ENCODE measurements around the gene SEC24B. TPM values are rescaled to one million over a fixed set of nuclear protein-coding genes. Genes with fewer than 3 reads are reported as not detected.

The SEC24B gene
- total and polyA plus RNA-seq, 10 of the 15 experiments (the other 5 are each of a cell fraction or from before 2014, with no cell fraction given), result 6.4 to 43.2 (median 16.0) TPM

- no peak for TF ChIP-seq TAF1 (IDR thresholded peaks at IDR 0.05; ENCODE audit: borderline replicate concordance, low read depth, low read length)
Observed at GRCh38 chr4:109554971-109555370, 121.4 kb downstream of the SEC24B start (continued).

- no peaks in the 10 kb centered on the region for H3K27me3 ChIP-seq (replicated peaks in 1 of 2; ENCODE audit: control insufficient read depth in 2 of 2, insufficient read depth in 2 of 2, low read length in 1 of 2)
- RAD21 ChIA-PET (ENCODE audit: unreplicated experiment), result no interaction called here
- SMC1A ChIA-PET (ENCODE audit: uncharacterized antibody, unreplicated experiment), result interaction anchor here (0.6 to 1.2 kb wide), 5 partner anchors 8 to 143 kb away, joined by 3 to 5 read pairs (median 3); no protein-coding TSS in a partner anchor
- no peaks in the 10 kb centered on the region for H3K36me3 ChIP-seq (ENCODE audit: control insufficient read depth in 2 of 2, insufficient read depth in 2 of 2, low read length in 1 of 2)
- WGBS (ENCODE audit: insufficient coverage, insufficient replicate concordance, low lambda C conversion rate, missing lambda C conversion rate), result 98% methylated on average over 28 of the region's 28 CpGs
- H3K9me3 ChIP-seq (replicated peaks; ENCODE audit: control insufficient read depth, insufficient read depth, low read length), result no peaks in the 10 kb centered on the region; the same call in 2 of the 3 replicates
- no peak for DNase-seq (ENCODE audit: low read depth, low spot score)
- CTCF ChIA-PET, result interaction anchor here (1.5 kb wide), 1 partner anchor 124 kb away, joined by 5 read pairs; no protein-coding TSS in a partner anchor
- H3K9ac ChIP-seq (ENCODE audit: control insufficient read depth, insufficient read depth, low read length), result no peak overlapping the region
- TF ChIP-seq IKZF1 (conservative IDR thresholded peaks at IDR 0.05) (no peak), BACH1 (IDR thresholded peaks at IDR 0.05; ENCODE audit: borderline replicate concordance) (no peak), NRF1 (conservative IDR thresholded peaks at IDR 0.05; ENCODE audit: low read depth, low read length) (no peak), RCOR1 (conservative IDR thresholded peaks at IDR 0.05; ENCODE audit: low read depth, low read length) (no peak), ATF3 (IDR thresholded peaks at IDR 0.05; ENCODE audit: borderline replicate concordance, extremely low read depth, low read depth, low read length) (no peak), HDGF (IDR thresholded peaks at IDR 0.05) (no peak), POLR2AphosphoS5 (IDR thresholded peaks at IDR 0.05; ENCODE audit: low read length) (no peak), ZNF687 (IDR thresholded peaks at IDR 0.05) (no peak), STAT3 (IDR thresholded peaks at IDR 0.05; ENCODE audit: low read depth, low read length) (no peak), USF1 (IDR thresholded peaks at IDR 0.05; ENCODE audit: borderline replicate concordance, extremely low read length, insufficient read depth, low read depth, low read length) (no peak), JUND (IDR thresholded peaks at IDR 0.05; ENCODE audit: low read depth, low read length) (no peak), CEBPB (IDR thresholded peaks at IDR 0.05; ENCODE audit: borderline replicate concordance in 1 of 2, low read depth in 2 of 2, low read length in 2 of 2) (no peak)
- H3K4me1 ChIP-seq (ENCODE audit: control insufficient read depth, insufficient read depth, low read length), result peaks cover 3% of the 10 kb centered on the region; the same call in 1 of the 2 replicates
- POLR2A ChIA-PET, result no interaction called here
- intact Hi-C loops (cut with micrococcal nuclease; ENCODE audit: unreplicated experiment), result no loop called here
- ATAC-seq, result no peak
- H3K27ac ChIP-seq (ENCODE audit: control insufficient read depth, insufficient read depth), result no peak overlapping the region
- FAIRE-seq, result no peak
- in situ Hi-C loops (cut with MboI), result no loop called here
- H3K79me2 ChIP-seq (ENCODE audit: control insufficient read depth, insufficient read depth, low read length), result peaks cover 16% of the 10 kb centered on the region
- no TSS peak for BruUV-seq (replicated peaks)
- H3K4me3 ChIP-seq, result no peak overlapping the region
- H2AFZ ChIP-seq (ENCODE audit: control insufficient read depth, low read depth, low read length), result no peak overlapping the region
- no peak overlapping the region for H3K4me2 ChIP-seq (ENCODE audit: control insufficient read depth, insufficient read depth)
- no peaks in the 10 kb centered on the region for H4K20me1 ChIP-seq (ENCODE audit: control insufficient read depth, insufficient read depth)
Observed at GRCh38 chr4:109557433-109557832, 123.8 kb downstream of the SEC24B start.
